Kidney tubule cell (primary cell): ENCODE data around the gene KRTAP5-10.
"Not testable (repeated sequence)": the region's sequence is repeated elsewhere in the genome, so short reads cannot be mapped to it uniquely, and the experiment has no call there.

Experiments used
- DNase-seq: peaks from one replicate; pipeline ENCODE4 v3.0.0-alpha.2; 2018; ENCODE audit warnings: low spot score

The KRTAP5-10 gene

DNA sequence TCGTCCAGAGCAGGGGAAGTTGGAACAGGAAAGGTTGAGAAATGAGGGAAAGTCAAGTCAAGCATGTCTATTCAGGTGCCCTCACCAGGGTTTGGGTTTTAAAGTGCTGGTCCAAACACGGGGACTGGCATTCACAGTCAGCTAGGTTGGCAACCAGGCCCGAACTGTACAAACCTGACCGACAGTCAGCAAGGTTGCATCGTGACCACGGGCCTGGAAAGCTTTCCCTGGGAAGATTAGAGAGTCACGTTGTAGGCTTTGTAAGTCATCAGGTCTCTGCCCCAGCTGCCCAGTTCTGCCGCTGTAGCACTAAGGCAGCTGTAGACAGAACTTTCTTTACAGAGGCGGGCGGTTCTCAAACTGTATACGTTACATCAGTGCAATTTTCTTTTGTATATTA, 7.4 kb downstream of the KRTAP5-10 start:
- no peak for DNase-seq

DNA sequence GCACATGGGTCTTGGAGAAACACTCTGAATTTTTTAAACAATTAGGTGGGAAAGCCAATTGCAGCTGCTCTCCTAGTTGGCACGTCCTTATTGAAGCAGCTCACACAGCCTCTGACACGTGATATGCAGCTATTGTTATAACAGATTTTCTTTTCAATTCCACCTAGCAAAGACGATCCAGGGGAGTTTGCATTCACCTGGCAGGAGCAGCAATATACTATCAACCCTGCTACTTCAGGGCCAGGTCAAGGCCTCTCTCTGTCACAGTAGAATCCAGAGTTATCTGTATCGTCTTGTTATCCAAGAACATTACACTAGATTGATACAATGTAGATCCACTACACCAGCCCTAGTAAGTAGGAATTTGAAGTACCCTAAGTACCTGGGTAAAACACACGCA, 9.1 kb downstream of the KRTAP5-10 start:
- DNase-seq, result no peak

DNA sequence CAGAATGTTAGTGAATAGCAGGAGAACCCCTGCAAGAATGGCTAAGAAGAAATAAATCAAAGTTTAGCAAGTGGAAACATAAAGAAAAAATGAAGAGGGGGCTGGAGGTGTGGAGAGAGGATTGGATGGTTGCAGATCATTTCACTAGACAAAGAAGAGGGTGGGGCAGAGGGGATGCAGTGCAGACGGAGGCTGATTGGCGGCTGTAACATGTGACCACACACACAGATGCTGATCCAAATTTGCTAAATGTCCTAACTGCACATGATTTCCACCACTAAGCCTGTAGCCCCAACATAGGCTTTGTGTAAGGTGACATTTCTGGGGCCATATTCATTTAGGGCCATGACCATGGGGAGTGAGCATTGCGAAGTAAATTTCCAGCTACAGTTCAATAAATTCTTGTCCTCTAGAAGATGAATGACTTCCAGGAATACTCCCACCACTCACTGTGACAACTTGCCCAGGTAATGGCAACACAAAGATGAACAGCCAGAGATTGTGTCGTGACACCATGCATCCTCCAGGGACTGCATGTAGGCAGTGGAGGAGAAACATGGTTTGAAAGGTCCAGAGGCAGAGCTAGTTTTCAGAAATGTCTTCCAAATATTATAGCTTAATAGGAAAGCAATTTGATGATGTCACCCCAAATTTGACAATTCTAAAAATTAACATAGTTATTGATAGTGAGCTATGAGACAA, 10.5 kb downstream of the KRTAP5-10 start:
- DNase-seq, result no peak

DNA sequence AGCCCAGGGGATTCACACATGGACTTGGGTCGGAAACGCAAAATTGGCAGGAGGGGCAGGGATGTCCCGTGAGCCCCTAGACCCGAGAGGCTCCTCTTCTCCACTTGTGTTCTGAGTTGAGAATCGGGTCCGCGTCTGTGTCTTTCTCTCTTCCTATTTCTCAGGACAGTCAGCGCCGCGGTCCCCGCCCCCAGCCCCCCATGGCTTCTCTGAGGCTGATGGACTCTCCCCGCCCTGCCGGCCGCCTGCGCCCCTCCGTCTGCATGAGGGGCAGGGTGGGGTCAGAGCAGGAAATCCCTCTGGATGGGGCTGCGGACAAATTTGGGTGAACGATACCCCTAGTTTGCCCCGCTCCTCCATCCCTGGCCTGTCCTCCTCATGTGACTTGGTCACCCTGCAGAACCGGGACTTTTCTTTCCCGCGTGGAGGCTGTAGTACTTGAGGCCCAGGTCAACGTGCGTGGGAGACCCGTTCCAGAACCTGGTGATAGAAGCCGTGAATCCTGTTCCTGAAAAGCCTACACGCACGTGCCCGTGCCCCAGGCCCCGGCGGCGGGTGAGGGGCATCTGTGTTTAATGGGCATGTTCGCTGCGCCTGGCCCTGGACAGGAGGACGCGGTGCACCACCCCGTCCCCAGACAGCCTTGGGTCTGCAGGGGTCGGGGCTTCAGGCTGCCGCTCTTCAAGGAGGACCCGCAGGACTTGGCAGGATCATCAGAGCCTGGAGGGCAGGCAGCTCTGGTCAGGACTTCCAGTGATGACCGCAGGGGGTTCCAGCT, 11.5 kb downstream of the KRTAP5-10 start:
- DNase-seq, result not testable (repeated sequence)

DNA sequence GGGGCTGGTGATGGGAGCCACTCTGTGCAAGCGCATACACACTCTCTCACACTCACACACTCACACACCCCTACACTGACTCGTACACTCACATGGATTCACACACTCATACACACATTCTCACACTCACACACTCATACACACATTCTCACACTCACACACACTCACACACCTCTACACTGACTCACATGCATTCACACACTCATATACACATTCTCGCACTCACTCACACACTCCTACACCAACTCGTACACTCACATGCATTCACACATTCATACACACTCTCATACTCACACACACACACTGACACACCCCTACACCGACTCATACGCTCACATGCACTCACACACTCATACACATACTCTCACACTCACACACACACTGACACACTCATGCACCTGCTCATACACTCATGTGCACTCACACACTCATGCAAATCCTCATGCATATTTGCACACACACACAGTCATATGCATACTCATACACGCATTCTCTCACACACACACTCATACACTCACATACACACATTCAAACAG, 12.2 kb downstream of the KRTAP5-10 start:
- DNase-seq, result no peak

DNA sequence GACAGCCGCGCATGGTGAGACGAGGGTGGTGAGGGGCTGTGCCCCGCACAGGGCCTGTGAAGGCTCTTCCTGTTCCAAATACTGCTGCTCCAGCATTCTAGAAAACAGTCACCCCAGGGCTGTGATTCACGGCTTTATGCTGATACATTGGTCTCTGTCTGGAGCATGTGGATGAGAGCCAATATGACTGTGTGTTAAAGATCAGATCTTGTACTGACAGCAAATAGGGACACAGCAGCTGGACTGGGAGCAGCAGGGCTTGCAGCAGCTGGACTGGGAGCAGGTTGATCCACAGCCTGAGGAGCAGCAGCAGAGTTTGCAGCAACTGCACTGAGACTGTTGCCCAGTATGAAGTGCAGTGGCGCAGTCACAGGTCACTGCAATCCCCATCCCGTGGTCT, 14.2 kb downstream of the KRTAP5-10 start:
- peak; percentile 33 for DNase-seq

DNA sequence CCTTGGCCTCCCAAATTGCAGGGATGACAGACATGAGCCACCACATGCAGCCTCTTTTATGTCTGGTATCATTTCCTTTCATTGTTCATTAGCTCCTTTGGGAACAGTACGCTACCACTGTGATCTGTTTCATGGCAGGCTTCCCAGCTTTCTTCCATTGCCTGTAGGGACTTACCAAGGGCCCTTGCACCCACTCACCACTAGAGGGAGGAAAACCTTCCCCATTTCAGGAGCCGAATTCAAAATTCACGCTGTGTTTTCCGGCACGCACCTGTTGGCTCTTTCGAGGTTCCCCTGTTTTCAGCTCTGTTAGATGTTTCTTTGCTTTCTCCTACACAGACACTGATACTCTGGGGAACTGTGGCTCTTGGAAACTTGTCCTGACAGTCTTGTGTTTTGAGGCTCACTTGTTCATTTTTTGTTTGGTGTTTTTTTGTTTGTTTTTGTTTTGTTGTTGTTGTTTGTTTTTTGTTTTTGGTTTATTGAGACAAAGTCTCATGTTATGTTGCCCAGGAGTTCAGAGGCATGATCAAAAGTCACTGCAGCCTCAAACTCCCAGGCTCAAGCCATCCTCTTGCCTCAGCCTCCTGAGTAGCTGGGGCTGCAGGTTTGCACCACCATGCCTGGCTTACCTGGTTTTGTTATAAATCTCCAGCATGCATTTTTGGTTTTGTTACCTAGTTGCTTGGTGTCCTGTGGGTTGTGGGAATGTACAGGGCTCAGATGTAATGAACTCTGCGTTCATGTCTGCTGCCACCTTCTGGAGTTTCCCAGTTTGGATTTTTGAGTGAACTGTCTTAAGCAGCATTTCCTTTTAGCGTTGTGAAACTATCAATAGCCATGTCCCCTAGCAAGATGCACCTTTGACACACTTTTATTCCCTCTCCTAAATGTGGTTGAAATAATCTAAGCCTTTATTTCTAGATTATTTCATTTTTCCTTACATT, 15.0 kb downstream of the KRTAP5-10 start:
- DNase-seq, result peak; percentile 79

DNA sequence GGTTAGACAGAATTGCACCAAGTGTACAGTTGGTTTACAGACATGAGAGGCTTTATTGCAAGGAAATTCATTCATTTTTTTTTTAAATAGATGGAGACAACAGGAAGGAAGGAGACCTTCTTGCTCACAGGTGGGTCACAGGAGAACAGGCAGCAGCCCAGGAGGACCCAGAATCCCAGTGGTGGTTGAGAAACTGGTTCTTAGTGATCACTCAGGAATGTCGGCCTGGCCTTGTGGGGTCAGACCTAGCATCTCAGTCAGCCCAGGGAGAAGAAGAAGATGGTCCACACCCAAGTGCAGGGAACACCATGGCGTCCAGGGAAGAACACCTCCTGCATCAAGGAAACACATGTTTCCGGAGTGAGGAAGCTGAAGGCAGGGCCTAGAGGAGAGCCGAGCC, 16.5 kb downstream of the KRTAP5-10 start:
- peak; percentile 29 for DNase-seq

DNA sequence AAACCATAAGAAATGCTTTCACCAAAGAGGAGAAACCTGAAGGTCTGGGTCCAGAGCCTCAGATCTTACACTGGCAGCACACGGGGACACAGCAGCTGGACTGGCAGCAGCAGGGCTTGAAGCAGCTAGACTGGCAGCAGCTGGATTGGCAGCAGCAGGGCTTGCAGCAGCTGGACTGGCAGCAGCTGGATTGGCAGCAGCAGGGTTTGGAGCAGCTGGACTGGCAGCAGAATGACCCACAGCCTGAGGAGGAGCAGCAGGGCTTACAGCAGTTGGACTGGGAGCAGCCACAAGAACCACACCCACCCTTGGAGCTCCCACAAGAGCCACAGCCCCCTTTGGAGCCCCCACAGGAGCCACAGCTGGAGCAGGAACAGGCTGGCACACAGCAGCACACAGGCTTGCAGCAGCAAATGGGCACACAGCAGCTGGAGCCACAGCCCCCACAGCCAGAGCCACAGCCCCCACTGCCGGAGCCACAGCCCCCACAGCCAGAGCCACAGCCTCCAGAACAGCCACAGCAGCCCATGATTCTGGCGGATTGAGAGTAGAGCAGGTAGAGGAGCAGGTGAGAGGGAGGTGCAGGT, 17.0 kb downstream of the KRTAP5-10 start, which contains the start of gene KRTAP5-11:
KRTAP5-11 (minus strand) TSS at position 567 of the 587 bp plus-strand sequence; CDS start at position 529, 38 bp downstream.
- no peak for DNase-seq

DNA sequence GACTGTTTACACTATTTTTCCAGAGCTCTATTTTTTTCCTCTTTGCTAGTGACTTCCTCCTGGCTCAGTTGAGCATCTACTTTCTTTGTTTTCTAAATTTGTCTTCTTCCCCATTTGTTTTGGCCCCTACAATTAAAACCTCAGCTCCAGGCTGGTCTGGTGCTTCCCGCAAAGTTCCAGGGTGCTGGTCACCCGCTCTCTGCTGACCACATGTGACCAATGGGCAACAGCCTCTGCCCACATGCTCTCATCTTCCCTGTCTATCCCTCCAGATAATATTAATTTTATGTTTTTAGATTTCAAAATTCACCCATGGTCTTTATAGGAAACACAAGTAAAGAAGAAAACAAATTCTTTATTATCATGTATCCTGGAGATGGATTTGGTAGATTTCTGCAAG, 17.6 kb downstream of the KRTAP5-10 start:
- not testable (repeated sequence) for DNase-seq

DNA sequence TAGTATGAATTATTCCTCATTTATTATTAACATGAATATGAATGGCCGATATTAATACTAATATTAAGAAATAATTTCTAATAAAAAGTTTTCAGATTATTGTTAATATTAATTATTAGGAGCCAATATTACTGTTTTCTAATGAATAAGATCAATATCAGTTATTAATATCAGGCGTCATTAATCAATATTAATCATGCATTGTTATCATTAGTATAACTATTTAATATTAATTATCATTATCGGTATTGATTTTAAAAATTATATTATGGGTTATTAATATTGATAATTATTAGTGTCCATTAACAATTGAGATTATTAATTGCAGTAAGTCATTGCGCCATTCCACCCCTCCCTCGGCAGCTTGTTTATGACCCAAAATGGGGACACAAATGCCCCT, 20.3 kb downstream of the KRTAP5-10 start:
- not testable (repeated sequence) for DNase-seq

DNA sequence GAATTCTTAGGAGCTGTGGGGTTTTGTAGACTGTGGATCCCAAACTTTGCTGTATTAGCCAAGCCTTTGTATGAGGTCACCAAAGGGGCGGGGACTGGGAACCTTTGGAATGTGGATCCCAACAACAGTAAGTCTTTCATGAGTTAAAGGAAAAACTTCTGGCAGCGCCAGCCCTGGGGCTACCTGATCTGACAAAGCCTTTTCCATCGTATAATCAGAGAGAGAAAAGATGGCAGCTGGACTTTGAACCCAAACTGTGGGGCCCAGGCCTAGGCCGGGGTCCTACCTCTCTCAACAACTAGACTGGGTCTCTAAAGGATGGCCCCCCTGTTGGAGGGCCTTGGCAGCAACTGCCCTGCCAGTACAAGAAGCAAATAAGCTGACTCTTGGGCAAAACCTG, 23.0 kb downstream of the KRTAP5-10 start:
- peak; percentile 35 for DNase-seq

DNA sequence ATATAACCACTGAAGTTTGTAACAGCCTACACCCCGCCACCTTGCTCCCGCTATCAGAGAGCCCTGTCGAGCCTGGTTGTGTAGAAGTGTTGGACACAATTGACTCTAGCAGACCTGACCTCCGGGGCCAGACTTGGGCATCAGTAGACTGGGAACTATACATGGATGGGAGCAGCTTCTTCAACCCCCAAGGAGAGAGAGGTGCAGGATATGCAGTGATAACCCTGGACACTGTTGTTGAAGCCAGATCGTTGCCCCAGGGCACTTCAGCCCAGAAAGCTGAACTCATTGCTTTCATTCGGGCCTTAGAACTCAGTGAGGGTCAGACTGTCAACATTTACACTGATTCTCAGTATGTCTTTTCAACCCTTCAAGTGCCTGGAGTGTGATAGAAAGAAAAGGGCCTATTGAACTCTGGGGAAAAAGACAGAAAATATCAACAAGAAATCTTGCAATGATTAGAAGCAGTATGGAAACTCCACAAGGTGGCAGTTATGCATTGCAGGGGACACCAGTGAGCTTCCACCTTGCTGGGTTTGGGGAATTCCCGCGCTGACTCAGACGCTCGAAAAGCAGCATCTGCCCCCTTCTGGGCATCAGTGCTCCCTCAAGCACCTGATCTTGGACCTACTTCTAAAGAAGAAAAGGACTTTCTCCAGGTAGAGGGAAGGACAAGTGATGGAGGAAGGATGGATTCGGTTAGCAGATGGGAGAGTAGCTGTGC, 23.6 kb downstream of the KRTAP5-10 start:
- peak; percentile 74 for DNase-seq

DNA sequence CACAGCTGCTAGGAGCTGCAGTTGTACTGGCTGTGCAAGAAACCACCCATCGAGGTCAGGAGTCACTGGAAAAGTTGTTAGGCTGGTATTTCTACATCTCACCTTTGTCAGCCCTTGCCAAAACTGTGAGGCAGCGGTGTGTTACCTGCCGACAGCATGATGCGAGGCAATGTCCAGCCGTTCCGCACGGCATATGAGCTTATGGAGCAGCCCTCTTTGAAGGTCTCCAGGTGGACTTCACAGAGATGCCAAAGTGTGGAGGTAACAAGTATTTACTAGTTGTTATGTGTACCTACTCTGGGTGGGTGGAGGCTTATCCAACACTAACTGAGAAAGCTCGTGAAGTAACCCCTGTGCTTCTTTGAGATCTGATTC, 24.2 kb downstream of the KRTAP5-10 start:
- DNase-seq, result not testable (repeated sequence)

DNA sequence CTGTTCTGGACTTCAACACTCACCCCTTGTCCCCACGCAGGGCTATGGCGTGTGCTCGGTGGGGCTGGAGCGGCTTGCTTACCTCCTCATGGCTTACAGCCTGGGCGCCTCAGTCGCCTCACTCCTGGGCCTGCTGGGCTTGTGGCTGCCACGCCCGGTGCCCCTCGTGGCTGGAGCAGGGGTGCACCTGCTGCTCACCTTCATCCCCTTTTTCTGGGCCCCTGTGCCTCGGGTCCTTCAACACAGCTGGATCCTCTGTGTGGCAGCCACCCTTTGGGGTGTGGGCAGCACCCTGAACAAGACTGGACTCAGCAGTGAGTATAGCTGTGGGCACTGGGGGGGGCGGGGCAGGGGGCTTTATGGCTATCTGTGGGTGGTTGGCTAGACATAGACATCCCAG, 37.9 kb downstream of the KRTAP5-10 start:
- DNase-seq, result not testable (repeated sequence)

DNA sequence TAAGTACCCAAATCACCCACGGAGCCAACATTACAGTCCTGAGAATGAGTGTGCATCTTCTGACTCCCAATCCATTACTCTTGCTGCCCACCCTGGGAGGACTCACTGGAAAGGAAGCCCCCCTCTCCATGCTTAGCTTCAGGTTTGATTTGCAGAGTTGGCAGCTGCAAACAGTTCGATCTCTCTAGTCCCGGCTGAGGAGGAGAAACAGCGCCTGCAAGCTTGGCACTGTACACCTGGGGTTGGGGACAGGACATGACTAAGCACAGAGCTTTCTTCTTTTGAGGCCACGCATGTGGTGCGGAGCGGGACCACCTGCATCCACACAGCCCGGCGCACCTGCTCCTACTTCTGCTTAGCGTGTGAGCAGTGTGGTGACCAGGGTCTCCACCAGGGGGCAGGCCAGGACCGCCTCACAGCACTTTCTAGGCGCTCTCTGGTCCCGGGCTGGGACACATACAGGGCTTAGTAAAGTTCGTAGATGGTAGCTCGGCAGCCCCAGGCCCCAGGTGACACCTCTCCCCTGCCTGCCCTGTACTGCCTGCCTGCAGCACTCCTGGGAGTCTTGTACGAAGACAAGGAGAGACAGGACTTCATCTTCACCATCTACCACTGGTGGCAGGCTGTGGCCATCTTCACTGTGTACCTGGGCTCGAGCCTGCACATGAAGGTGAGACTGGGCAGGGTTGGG, 39.6 kb downstream of the KRTAP5-10 start:
- not testable (repeated sequence) for DNase-seq

DNA sequence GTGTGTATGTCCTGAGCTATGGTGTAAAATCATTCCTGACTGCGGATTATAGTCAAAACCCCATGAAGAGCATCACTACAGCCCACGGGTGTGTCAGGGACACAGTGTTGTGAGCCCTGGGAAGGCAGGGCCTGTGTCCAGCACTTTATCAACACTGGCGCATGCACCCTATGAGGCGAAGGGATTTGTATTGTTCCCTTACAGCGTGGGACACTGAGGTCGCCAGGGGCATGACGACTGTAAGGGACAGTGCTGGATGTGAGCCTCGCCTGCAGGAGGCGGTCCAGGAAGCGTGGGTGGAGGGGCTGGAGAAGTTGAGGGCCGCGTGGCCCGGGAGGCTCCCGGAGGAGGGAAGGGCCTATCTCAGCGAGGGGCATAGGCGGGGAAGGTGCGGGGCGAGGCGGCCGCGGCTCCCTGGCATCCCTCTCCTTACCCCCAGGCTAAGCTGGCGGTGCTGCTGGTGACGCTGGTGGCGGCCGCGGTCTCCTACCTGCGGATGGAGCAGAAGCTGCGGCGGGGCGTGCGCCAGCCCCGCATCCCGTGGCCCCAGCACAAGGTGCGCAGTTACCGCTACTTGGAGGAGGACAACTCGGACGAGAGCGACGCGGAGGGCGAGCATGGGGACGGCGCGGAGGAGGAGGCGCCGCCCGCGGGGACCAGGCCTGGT, 41.6 kb downstream of the KRTAP5-10 start:
- DNase-seq, result not testable (repeated sequence)

DNA sequence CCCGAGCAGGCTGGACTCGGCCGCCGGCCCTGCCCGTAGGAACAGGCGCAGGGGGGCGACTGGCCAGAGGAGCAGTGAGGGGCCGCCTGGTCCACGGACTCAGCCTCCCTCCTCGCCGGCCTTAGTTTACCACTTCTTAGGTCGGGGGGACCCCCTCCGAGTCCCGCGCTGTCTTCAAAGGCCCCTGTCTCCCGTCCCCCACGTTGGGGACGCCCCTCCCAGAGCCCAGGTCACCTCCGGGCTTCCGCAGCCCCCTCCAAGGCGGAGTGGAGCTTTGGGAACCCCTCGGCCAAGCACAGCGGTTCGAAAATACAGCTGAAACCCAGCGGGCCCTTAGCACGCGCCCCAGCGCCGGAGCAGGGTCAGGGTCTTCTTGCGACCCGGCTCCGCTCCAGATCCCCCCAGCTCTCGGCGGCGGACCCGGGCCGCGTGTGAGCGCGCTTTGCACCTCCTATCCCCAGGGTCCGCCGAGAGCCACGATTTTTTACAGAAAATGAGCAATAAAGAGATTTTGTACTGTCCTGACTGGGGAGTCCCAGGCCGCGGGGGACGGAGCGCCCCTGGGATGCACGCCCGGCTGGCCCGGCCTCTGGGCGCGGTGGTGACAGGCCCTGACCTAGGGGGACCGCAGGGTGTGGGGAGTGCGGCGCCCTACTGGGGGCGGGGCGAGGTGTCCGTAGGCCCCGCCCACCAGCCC, 42.3 kb downstream of the KRTAP5-10 start:
- not testable (repeated sequence) for DNase-seq

DNA sequence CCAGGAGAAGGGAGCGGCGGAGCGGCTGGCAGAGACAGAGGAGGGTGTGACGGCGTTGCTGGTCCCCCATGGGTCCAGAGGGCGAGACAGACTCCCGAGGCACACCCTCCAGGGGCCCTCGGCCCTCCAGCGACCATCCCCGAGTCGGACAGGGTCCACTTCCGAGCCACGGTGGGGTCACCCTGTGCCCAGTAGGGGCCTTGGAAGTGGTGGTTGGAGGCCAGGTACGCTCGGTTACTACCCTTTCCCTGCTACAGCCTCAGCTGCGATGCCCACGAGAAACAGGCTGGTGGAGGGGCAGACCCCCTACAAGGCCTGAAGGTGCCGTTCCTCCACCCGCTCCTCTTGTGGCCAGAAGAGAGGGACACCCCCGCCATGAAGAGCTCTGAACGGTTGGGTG, 42.9 kb downstream of the KRTAP5-10 start:
- not testable (repeated sequence) for DNase-seq
